ENCODE measurements around the gene CRYBG1. TPM values are rescaled to one million over a fixed set of nuclear protein-coding genes. Genes with fewer than 3 reads are reported as not detected.

The CRYBG1 gene
- polyA plus RNA-seq (2011; rRNA removed) (1.8 and 1.9 TPM in 2 replicates), polyA minus RNA-seq (2011; rRNA and poly(A)+ RNA removed) (2.0 and 3.2 TPM in 2 replicates)

- H3K9me3 ChIP-seq (ENCODE audit: control insufficient read depth, insufficient read depth, low read length): no peaks in the 10 kb centered on the region
- peaks cover 42% of the 10 kb centered on the region for H3K27me3 ChIP-seq (ENCODE audit: control insufficient read depth, insufficient read depth, low read length)
- POLR2A ChIA-PET: no interaction called here
- peak within 1 kb of the TSS; percentile 44 for H3K4me3 ChIP-seq (ENCODE audit: low read depth, low read length)
- no peak within 1 kb of the TSS for H3K27ac ChIP-seq (ENCODE audit: low read depth, low read length)
- DNase-seq (ENCODE audit: low read depth, low spot score): no peak
- CTCF ChIA-PET: interaction anchor here (0.6 to 2.6 kb wide), 15 partner anchors 9 to 839 kb away, joined by 3 to 29 read pairs (median 4); no protein-coding TSS in a partner anchor
- TF ChIP-seq CTCF (IDR thresholded peaks at IDR 0.05; ENCODE audit: low read depth, low read length): peak; percentile 76
Observed at GRCh38 chr6:106360410-106360988, at the start of gene CRYBG1. CRYBG1 (plus strand) TSS chr6:106360717; CDS start chr6:106360909, 192 bp downstream.

GRCh38 chr6:106315765-106316374 lies 44.6 kb upstream of the CRYBG1 start:
- TF ChIP-seq CTCF (IDR thresholded peaks at IDR 0.05; ENCODE audit: low read depth, low read length): no peak
- Histone ChIP-seq H3K27me3 (ENCODE audit: control insufficient read depth, insufficient read depth, low read length) (no peaks in the 10 kb centered on the region), H3K27ac (ENCODE audit: low read depth, low read length) (no peak overlapping the region), H3K4me3 (ENCODE audit: low read depth, low read length) (no peak overlapping the region), H3K9me3 (ENCODE audit: control insufficient read depth, insufficient read depth, low read length) (no peaks in the 10 kb centered on the region)
- POLR2A ChIA-PET: interaction anchor here (1.0 kb wide), 1 partner anchor 10 kb away, joined by 4 read pairs; the partner anchor contains the start of gene ATG5
- CTCF ChIA-PET: interaction anchor here (0.8 kb wide), 1 partner anchor 15 kb away, joined by 3 read pairs; no protein-coding TSS in a partner anchor
- DNase-seq (ENCODE audit: low read depth, low spot score): no peak

GRCh38 chr6:106316375-106316766 lies 44.1 kb upstream of the CRYBG1 start:
- H3K27me3 ChIP-seq (ENCODE audit: control insufficient read depth, insufficient read depth, low read length): no peaks in the 10 kb centered on the region
- H3K9me3 ChIP-seq (ENCODE audit: control insufficient read depth, insufficient read depth, low read length): no peaks in the 10 kb centered on the region
- no peak for DNase-seq (ENCODE audit: low read depth, low spot score)
- POLR2A ChIA-PET: no interaction called here
- no peak for TF ChIP-seq CTCF (IDR thresholded peaks at IDR 0.05; ENCODE audit: low read depth, low read length)
- H3K27ac ChIP-seq (ENCODE audit: low read depth, low read length): no peak overlapping the region
- H3K4me3 ChIP-seq (ENCODE audit: low read depth, low read length): no peak overlapping the region
- CTCF ChIA-PET: no interaction called here

- CTCF ChIA-PET: interaction anchor here (1.1 kb wide), 1 partner anchor 17 kb away, joined by 4 read pairs; no protein-coding TSS in a partner anchor
Observed at GRCh38 chr6:106318061-106318460, 42.5 kb upstream of the CRYBG1 start.

More at GRCh38 chr6:106318061-106318460, 42.5 kb upstream of the CRYBG1 start:
- Histone ChIP-seq H3K4me3 (ENCODE audit: low read depth, low read length) (no peak overlapping the region), H3K9me3 (ENCODE audit: control insufficient read depth, insufficient read depth, low read length) (no peaks in the 10 kb centered on the region), H3K27me3 (ENCODE audit: control insufficient read depth, insufficient read depth, low read length) (no peaks in the 10 kb centered on the region), H3K27ac (ENCODE audit: low read depth, low read length) (no peak overlapping the region)
- POLR2A ChIA-PET: no interaction called here
- no peak for DNase-seq (ENCODE audit: low read depth, low spot score)
- TF ChIP-seq CTCF (IDR thresholded peaks at IDR 0.05; ENCODE audit: low read depth, low read length): no peak
